Adrenal gland (tissue), 12 donors: ENCODE measurements around the gene LMCD1. TPM values are rescaled to one million over a fixed set of nuclear protein-coding genes. Genes with fewer than 3 reads are reported as not detected.

Experiments
- DNase-seq, 7 donors: peaks; one replicate each; pipeline ENCODE4 v3.0.0-alpha.2; 2019 to 2020
- H3K27ac ChIP-seq, 5 donors: fragments of 200-600 bp; sonication (generic) in 4 of 5; 1 replicate in 3 of 5; 2 replicates in 2 of 5; pipeline versions ENCODE4 v1.5.1 to v1.8.0; 2016 to 2020; ENCODE audit warnings: mild to moderate bottlenecking in 1 of 5
- H3K27me3 ChIP-seq: fragments of 200-600 bp; 2 replicates; pipeline ENCODE4 v1.8.0; 2021
- H3K36me3 ChIP-seq, 2 donors: fragments of 200-600 bp; replicated peaks in 1 of 2; 1 replicate in 1 of 2; 2 replicates in 1 of 2; pipeline versions ENCODE4 v1.5.1 to v1.8.0; 2018 to 2022
- H3K4me1 ChIP-seq, 2 donors: fragments of 200-600 bp; replicated peaks in 1 of 2; 1 replicate in 1 of 2; 2 replicates in 1 of 2; pipeline versions ENCODE4 v1.5.1 to v1.8.0; 2018 to 2021
- H3K4me3 ChIP-seq, 4 donors: fragments of 200-600 bp; sonication (generic) in 3 of 4; one replicate each; pipeline ENCODE4 v1.5.1; 2016 to 2018
- H3K9me3 ChIP-seq, 3 donors: fragments of 200-600 bp; sonication (generic) in 1 of 3; replicated peaks in 1 of 3; 1 replicate in 2 of 3; 2 replicates in 1 of 3; pipeline versions ENCODE4 v1.5.1 to v1.8.0; 2016 to 2021
- CTCF ChIP-seq, 6 experiments: fragments of 450-650 bp in 4 of 6; fragments of 200-600 bp in 2 of 6; sonication (generic) in 1 of 6; IDR thresholded peaks; 1 replicate in 5 of 6; 2 replicates in 1 of 6; pipeline versions ENCODE4 v1.5.1 to v1.8.0; 2016 to 2021; ENCODE audit warnings: antibody characterized with exemption in 6 of 6, mild to moderate bottlenecking in 2 of 6, moderate library complexity in 1 of 6
- POLR2A ChIP-seq, 2 donors: fragments of 450-650 bp; IDR thresholded peaks; one replicate each; pipeline ENCODE4 v1.6.1; 2017; ENCODE audit warnings: antibody characterized with exemption in 2 of 2, mild to moderate bottlenecking in 2 of 2, moderate library complexity in 1 of 2
- WGBS, 4 donors: extraction: QIAGEN DNeasy Blood & Tissue Kit in 2 of 4; methylation state at CpG; one replicate each; pipeline versions ENCODE4 v1.1.5 to v1.1.7; 2013 to 2017; 5-methylcytosine and 5-hydroxymethylcytosine counted together
- intact Hi-C, 2 donors: fragments of 100-400 bp; cut with DNase I; formaldehyde crosslinking; loops; one replicate each; pipeline versions ENCODE4 v1.14.1 to v1.15.0; 2022 to 2023
- polyA plus RNA-seq, 3 donors: library from polyadenylated mRNA; stranded (reverse); fragments of 200-250 nt in 2 of 3; fragments of 350-450 nt in 1 of 3; fragmentation: Illumina TruSeq in 1 of 3; extraction: RNeasy Lipid Tissue Mini Kit (QIAGEN cat#74804) in 1 of 3; gene quantifications; one replicate each; pipeline ENCODE4 v1.2.3, GENCODE V29; 2013 to 2014
- total RNA-seq, 9 donors: library from RNA; depleted of rRNA in 4 of 9; stranded (reverse); fragments of >200 nt in 4 of 9; fragments of 120-200 nt in 1 of 9; fragmentation: NEBNext Ultra II Directional in 1 of 9; extraction: Animal tissue kit (Norgen Biotek cat#: 25700) in 1 of 9; gene quantifications; one replicate each; pipeline versions ENCODE4 v1.1.0 to v1.2.4, GENCODE V29; 2013 to 2023
- donor health status: healthy with polysubstance abuse.
- donor health status: Bipolar disorder and iron deficiency.
- donor health status: DM: yes; HTN: yes; CAD: no.
- donor health status: DM: no; HTN: no; CAD: no.
- donor health status: DM: no; HTN: no; CAD: no.
- donor health status: DM: yes; HTN: yes; CAD: no.

Gene LMCD1
- total and polyA plus RNA-seq, 12 donors = 4.8 to 26.5 (median 16.1) TPM

GRCh38 chr3:8539419-8539818 lies 37.8 kb downstream of the LMCD1 start:
- WGBS, 4 donors = 82 to 89% (median 86%) methylated on average over 7 of the region's 7 CpGs
- H3K36me3 ChIP-seq = no peaks in the 10 kb centered on the region
- no peak overlapping the region for H3K4me3 ChIP-seq
- no peak overlapping the region for H3K27ac ChIP-seq
- H3K4me1 ChIP-seq = no peaks in the 10 kb centered on the region
- H3K9me3 ChIP-seq = no peaks in the 10 kb centered on the region
- no peak for DNase-seq
- intact Hi-C loops = no loop called here
- no peaks in the 10 kb centered on the region for H3K27me3 ChIP-seq
- no peak for TF ChIP-seq CTCF (IDR thresholded peaks at IDR 0.05)
- no peak for TF ChIP-seq POLR2A (IDR thresholded peaks at IDR 0.05)

GRCh38 chr3:8540456-8540855 lies 38.8 kb downstream of the LMCD1 start:
- H3K4me3 ChIP-seq = no peak overlapping the region
- TF ChIP-seq POLR2A (IDR thresholded peaks at IDR 0.05) (no peak), CTCF (IDR thresholded peaks at IDR 0.05) (no peak)
- 69 to 87% (median 73%) methylated on average over 6 of the region's 6 CpGs for WGBS, 4 donors
- no peak for DNase-seq
- H3K9me3 ChIP-seq = no peaks in the 10 kb centered on the region
- intact Hi-C loops = no loop called here
- no peak overlapping the region for H3K27ac ChIP-seq
- no peaks in the 10 kb centered on the region for H3K4me1 ChIP-seq
- H3K27me3 ChIP-seq = no peaks in the 10 kb centered on the region
- H3K36me3 ChIP-seq = no peaks in the 10 kb centered on the region

GRCh38 chr3:8541486-8541885 lies 39.9 kb downstream of the LMCD1 start:
- no peak overlapping the region for H3K4me3 ChIP-seq

GRCh38 chr3:8542190-8543135 lies 40.8 kb downstream of the LMCD1 start:
- Histone ChIP-seq H3K4me3 (no peak overlapping the region), H3K4me1 (no peaks in the 10 kb centered on the region), H3K9me3 (no peaks in the 10 kb centered on the region), H3K36me3 (no peaks in the 10 kb centered on the region), H3K27me3 (no peaks in the 10 kb centered on the region), H3K27ac (no peak overlapping the region)
- TF ChIP-seq CTCF (IDR thresholded peaks at IDR 0.05) (no peak), POLR2A (IDR thresholded peaks at IDR 0.05) (no peak)
- intact Hi-C loops = no loop called here
- WGBS, 4 donors = 72 to 85% (median 78%) methylated on average over 12 of the region's 12 CpGs
- DNase-seq = no peak

More at GRCh38 chr3:8541486-8541885, 39.9 kb downstream of the LMCD1 start:
- no peak for DNase-seq
- no peaks in the 10 kb centered on the region for H3K27me3 ChIP-seq
- WGBS, 4 donors = 88 to 93% (median 91%) methylated on average over 9 of the region's 9 CpGs
- no peaks in the 10 kb centered on the region for H3K9me3 ChIP-seq
- TF ChIP-seq CTCF (IDR thresholded peaks at IDR 0.05) (no peak), POLR2A (IDR thresholded peaks at IDR 0.05) (no peak)
- no peaks in the 10 kb centered on the region for H3K36me3 ChIP-seq
- intact Hi-C loops = no loop called here
- no peaks in the 10 kb centered on the region for H3K4me1 ChIP-seq
- no peak overlapping the region for H3K27ac ChIP-seq
